ENCODE data around the gene SNX3.

The SNX3 gene

GRCh38 chr6:108198761-108199498, 61.9 kb downstream of the SNX3 start:
- Mint-ChIP-seq H3K27ac (no peak overlapping the region), H3K4me1 (no peaks in the 10 kb centered on the region), H3K4me3 (no peak overlapping the region), H3K9me3 (no peaks in the 10 kb centered on the region), H3K27me3 (peaks cover 10% of the 10 kb centered on the region)
- DNase-seq = no peak
- ATAC-seq = no peak

GRCh38 chr6:108195209-108195608, 65.6 kb downstream of the SNX3 start:
- DNase-seq (no peak), ATAC-seq (no peak)
- H3K4me3 Mint-ChIP-seq = no peak overlapping the region
- peaks cover 16% of the 10 kb centered on the region for H3K27me3 Mint-ChIP-seq
- H3K9me3 Mint-ChIP-seq = no peaks in the 10 kb centered on the region
- H3K4me1 Mint-ChIP-seq = no peaks in the 10 kb centered on the region
- H3K27ac Mint-ChIP-seq = no peak overlapping the region

DNA sequence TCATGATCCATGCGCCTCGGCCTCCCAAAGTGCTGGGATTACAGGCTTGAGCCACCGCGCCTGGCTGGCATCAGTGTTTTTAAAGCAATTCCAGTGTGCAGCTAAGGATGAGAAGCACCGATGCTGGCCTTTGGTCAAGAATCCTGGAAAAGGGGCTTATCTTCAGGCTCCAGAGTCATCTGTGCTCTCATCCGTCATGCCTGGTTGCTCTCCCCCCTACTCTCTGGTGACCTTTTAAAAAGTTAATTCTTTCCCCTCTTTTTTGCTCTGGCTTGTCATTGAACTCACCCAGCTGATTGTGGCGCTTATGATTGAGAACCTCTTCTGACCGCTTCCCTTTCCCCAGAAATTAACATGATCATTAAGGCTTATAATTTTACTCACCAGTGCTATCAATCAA, 66.3 kb downstream of the SNX3 start:
- ATAC-seq (no peak), DNase-seq (no peak)
- Mint-ChIP-seq H3K27me3 (peaks cover 16% of the 10 kb centered on the region), H3K4me1 (no peaks in the 10 kb centered on the region), H3K4me3 (no peak overlapping the region), H3K9me3 (no peaks in the 10 kb centered on the region), H3K27ac (no peak overlapping the region)

DNA sequence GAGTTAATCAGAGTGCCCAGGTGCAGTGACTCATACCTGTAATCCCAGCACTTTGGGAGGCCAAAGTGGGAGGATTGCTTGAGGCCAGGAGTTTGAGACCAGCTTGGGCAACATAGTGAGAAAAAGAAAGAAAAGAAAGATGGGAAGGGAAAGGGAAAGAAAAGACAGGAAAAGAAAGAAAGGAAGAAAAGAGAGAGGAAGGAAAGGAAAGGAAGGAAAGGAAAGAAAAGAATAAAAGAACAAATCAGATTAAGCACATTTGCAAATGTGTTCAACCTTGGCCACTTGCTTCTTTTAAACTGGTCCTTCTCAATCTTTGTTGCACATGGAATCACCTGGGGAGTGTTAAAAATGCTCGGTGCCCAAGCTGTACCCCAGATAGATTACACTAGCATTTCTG, 67.0 kb downstream of the SNX3 start:
- DNase-seq (no peak), ATAC-seq (no peak)
- no peak overlapping the region for H3K4me3 Mint-ChIP-seq
- H3K9me3 Mint-ChIP-seq = no peaks in the 10 kb centered on the region
- H3K4me1 Mint-ChIP-seq = no peaks in the 10 kb centered on the region
- H3K27me3 Mint-ChIP-seq = peaks cover 16% of the 10 kb centered on the region
- no peak overlapping the region for H3K27ac Mint-ChIP-seq

DNA sequence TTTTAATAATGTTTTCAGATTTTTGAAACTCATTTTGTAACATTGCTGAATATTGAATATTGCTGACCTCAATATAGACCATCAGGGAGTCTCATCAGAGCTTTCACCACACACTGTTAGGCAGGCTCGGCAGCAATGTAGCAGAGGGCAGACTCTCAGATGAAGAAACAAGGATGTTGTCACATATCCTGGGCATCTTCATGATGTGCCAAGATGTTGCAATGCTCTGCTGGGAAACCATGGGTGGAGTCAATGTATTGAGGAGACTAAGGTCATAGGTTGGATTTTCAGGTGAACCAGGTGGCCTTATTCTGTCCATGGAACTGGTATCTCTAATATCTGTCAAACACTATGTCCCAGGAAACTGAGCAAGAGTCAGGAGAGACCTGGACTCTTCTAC, 67.7 kb downstream of the SNX3 start:
- DNase-seq = no peak
- no peak for ATAC-seq
- Mint-ChIP-seq H3K9me3 (no peaks in the 10 kb centered on the region), H3K4me1 (no peaks in the 10 kb centered on the region), H3K27me3 (peaks cover 16% of the 10 kb centered on the region), H3K4me3 (no peak overlapping the region), H3K27ac (no peak overlapping the region)

- Mint-ChIP-seq H3K27ac (no peak overlapping the region), H3K4me1 (no peaks in the 10 kb centered on the region), H3K4me3 (no peak overlapping the region), H3K9me3 (no peaks in the 10 kb centered on the region), H3K27me3 (peaks cover 23% of the 10 kb centered on the region)
- DNase-seq = no peak
- ATAC-seq = no peak
These were observed 73.3 kb downstream of the SNX3 start for GRCh38 chr6:108187519-108187918.

- peaks cover 31% of the 10 kb centered on the region for H3K27me3 Mint-ChIP-seq
- ATAC-seq = no peak
These were observed 74.6 kb downstream of the SNX3 start for GRCh38 chr6:108186226-108186625.

GRCh38 chr6:108180776-108181175, 80.1 kb downstream of the SNX3 start:
- no peak for ATAC-seq
- no peak for DNase-seq
- H3K4me3 Mint-ChIP-seq = no peak overlapping the region
- H3K9me3 Mint-ChIP-seq = no peaks in the 10 kb centered on the region
- peaks cover 10% of the 10 kb centered on the region for H3K4me1 Mint-ChIP-seq
- peaks cover 73% of the 10 kb centered on the region for H3K27me3 Mint-ChIP-seq
- H3K27ac Mint-ChIP-seq = no peak overlapping the region

More at GRCh38 chr6:108186226-108186625, 74.6 kb downstream of the SNX3 start:
- no peak for DNase-seq
- Mint-ChIP-seq H3K4me3 (no peak overlapping the region), H3K9me3 (no peaks in the 10 kb centered on the region), H3K4me1 (no peaks in the 10 kb centered on the region), H3K27ac (no peak overlapping the region)

DNA sequence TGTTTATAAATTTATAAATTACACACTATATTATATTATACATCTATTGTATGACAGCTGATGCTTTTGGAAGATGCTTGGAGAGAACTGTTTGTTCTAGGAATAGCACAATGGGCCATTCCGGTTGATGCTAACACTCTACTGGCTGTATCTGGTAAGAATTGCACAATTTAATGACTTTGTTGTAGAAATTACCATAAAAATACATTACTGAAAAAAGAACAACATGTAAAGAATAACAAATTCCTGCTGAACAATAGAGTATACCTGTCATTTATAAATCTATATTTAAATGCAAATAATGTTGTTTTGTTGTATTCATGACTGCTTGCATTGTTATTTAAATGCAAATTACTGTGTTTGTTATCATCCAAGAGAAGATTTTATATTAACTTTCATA, 80.6 kb downstream of the SNX3 start:
- DNase-seq = no peak
- Mint-ChIP-seq H3K27ac (no peak overlapping the region), H3K4me1 (peaks cover 15% of the 10 kb centered on the region), H3K27me3 (peaks cover 73% of the 10 kb centered on the region), H3K9me3 (no peaks in the 10 kb centered on the region), H3K4me3 (no peak overlapping the region)
- ATAC-seq = no peak

GRCh38 chr6:108179741-108180140, 81.1 kb downstream of the SNX3 start:
- H3K27ac Mint-ChIP-seq = no peak overlapping the region
- DNase-seq = no peak
- H3K27me3 Mint-ChIP-seq = peaks cover 75% of the 10 kb centered on the region
- no peak overlapping the region for H3K4me3 Mint-ChIP-seq
- no peak for ATAC-seq
- no peaks in the 10 kb centered on the region for H3K9me3 Mint-ChIP-seq
- H3K4me1 Mint-ChIP-seq = peaks cover 20% of the 10 kb centered on the region

DNA sequence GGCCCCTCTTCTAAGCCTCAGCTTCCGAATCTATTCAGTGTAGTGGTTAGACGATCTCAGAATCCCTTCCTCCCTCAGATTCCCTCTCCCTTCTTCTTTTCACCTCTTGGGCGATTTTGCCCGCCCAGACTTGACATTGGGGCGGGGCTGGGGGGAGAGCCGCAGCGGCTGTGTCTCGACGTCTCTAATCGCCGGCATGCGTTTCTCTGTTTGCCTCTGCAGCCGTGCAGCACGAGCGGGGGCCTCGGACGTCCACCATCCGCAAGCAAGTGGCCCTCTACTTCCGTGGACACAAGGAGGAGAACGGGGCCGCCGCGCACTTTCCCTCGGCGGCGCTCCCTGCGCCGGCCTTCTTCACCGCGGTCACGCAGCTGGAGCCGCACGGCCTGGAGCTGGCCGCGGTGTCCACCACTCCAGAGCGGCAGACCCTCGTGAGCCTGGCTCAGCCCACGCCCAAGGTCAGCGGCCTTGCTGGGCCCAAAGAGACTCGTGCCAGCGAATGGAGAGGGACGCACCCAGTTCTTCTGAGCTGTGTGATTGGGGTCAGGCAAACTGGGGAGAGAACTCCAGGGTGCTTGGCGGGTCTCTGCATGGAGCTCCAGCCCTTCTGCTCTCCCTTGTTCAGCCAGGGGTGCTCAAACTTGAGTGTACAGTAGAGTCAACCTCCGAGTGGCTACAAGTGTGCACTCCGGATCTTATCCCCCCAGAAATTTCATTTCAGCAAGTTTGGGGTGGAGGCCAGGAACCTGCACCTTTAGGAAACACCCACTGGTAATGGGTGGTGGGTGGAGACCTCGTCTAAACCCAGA, 84.4 kb downstream of the SNX3 start:
- Mint-ChIP-seq H3K27ac (no peak overlapping the region), H3K4me1 (peaks cover 28% of the 10 kb centered on the region), H3K4me3 (peak overlapping the region; percentile 46 to 72), H3K27me3 (peaks cover 92% of the 10 kb centered on the region), H3K9me3 (no peaks in the 10 kb centered on the region)
- ATAC-seq (no peak), DNase-seq (no peak)

DNA sequence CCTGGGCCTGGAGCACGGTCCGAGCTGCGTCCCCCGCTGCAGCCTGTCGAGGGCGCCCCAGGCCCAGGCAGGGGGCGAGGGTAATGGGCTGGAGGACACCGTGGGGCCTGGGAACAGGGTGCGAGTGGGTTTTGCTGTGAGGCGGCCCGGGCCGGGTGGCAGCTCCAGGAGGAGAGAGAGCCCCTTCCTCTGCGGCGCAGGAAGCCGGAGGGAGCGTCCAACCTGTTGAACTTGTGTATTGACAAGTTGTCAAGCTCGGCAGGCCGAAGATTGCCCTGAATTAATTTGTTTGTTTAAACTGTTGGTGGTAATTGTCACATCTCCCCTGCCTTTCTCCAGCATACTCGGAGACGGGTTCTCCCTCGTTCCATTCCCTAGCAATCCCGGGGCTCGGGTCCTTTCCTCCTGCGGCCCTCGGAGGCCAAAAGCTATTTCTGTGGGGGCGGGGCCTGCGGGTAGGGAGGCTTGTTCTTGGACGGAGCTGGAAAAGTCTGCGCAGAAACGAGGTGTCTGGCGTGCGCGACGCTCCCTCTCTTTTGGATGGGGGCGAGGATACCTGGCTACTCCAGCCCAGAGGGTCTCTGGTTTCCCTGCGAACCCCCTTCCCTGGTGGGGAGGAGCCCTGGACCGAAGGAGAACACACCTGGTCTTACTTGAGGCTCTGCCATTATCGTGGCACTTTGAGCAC, 85.1 kb downstream of the SNX3 start:
- Mint-ChIP-seq H3K27ac (no peak overlapping the region), H3K9me3 (no peaks in the 10 kb centered on the region), H3K4me3 (peak overlapping the region; percentile 46 to 72), H3K4me1 (peaks cover 36% of the 10 kb centered on the region), H3K27me3 (peaks cover 92% of the 10 kb centered on the region)
- ATAC-seq (peak; percentile 50), DNase-seq (no peak)

GRCh38 chr6:108175176-108175591, 85.7 kb downstream of the SNX3 start:
- DNase-seq = no peak
- no peak overlapping the region for H3K27ac Mint-ChIP-seq
- peak overlapping the region; percentile 35 to 72 for H3K4me3 Mint-ChIP-seq

GRCh38 chr6:108174371-108175175, 86.3 kb downstream of the SNX3 start:
- DNase-seq (peak; percentile 31 to 48), ATAC-seq (peak; percentile 57)
- Mint-ChIP-seq H3K27ac (no peak overlapping the region), H3K9me3 (no peaks in the 10 kb centered on the region), H3K27me3 (peaks cover 93% of the 10 kb centered on the region), H3K4me3 (peak overlapping the region in 1 of 2 donors; percentile 72), H3K4me1 (peaks cover 47% of the 10 kb centered on the region)

More at GRCh38 chr6:108175176-108175591, 85.7 kb downstream of the SNX3 start:
- H3K9me3 Mint-ChIP-seq = no peaks in the 10 kb centered on the region
- H3K4me1 Mint-ChIP-seq = peaks cover 41% of the 10 kb centered on the region
- peaks cover 93% of the 10 kb centered on the region for H3K27me3 Mint-ChIP-seq
- ATAC-seq = no peak

- no peak overlapping the region for H3K27ac Mint-ChIP-seq
- H3K27me3 Mint-ChIP-seq = peaks cover 99% of the 10 kb centered on the region
- no peaks in the 10 kb centered on the region for H3K9me3 Mint-ChIP-seq
- H3K4me1 Mint-ChIP-seq = peaks cover 73% of the 10 kb centered on the region
- ATAC-seq (no peak), DNase-seq (no peak)
- H3K4me3 Mint-ChIP-seq = no peak overlapping the region
These were observed 88.8 kb downstream of the SNX3 start for GRCh38 chr6:108171918-108172516.
